GM18868 (cell line): ENCODE data around the gene SLC35F3.
"Not testable (repeated sequence)": the region's sequence is repeated elsewhere in the genome, so short reads cannot be mapped to it uniquely, and the experiment has no call there.

Experiments
- ATAC-seq: cut with Tn5 transposase; IDR thresholded peaks from one replicate; pipeline ENCODE4 v1.9.1; 2021; ENCODE audit warnings: mild to moderate bottlenecking, moderate library complexity; ENCODE audit not compliant: unreplicated experiment

SLC35F3 gene

GRCh38 chr1:234240680-234241079 is 336.2 kb downstream of the SLC35F3 start:
- no peak for ATAC-seq

- no peak for ATAC-seq
Measured at GRCh38 chr1:234241941-234242490, 337.5 kb downstream of the SLC35F3 start.

GRCh38 chr1:234243521-234244260 is 339.2 kb downstream of the SLC35F3 start:
- ATAC-seq: no peak

- peak; percentile 32 for ATAC-seq
Measured at GRCh38 chr1:234244482-234244881, 340.0 kb downstream of the SLC35F3 start.

GRCh38 chr1:234246638-234247116 is 342.2 kb downstream of the SLC35F3 start:
- ATAC-seq: peak; percentile 87

GRCh38 chr1:234247746-234248145 is 343.3 kb downstream of the SLC35F3 start:
- ATAC-seq: not testable (repeated sequence)

- ATAC-seq: no peak
Measured at GRCh38 chr1:234250747-234251146, 346.3 kb downstream of the SLC35F3 start.

- ATAC-seq: peak; percentile 67
Measured at GRCh38 chr1:234253732-234254131, 349.3 kb downstream of the SLC35F3 start.

- ATAC-seq: no peak
Measured at GRCh38 chr1:234256359-234256758, 351.9 kb downstream of the SLC35F3 start.

GRCh38 chr1:234258071-234258470 is 353.6 kb downstream of the SLC35F3 start:
- no peak for ATAC-seq

GRCh38 chr1:234260578-234260977 is 356.1 kb downstream of the SLC35F3 start:
- ATAC-seq: no peak

- ATAC-seq: no peak
Measured at GRCh38 chr1:234261545-234261944, 357.1 kb downstream of the SLC35F3 start.

- ATAC-seq: no peak
Measured at GRCh38 chr1:234262007-234262753, 357.7 kb downstream of the SLC35F3 start.

GRCh38 chr1:234262754-234263105 is 358.3 kb downstream of the SLC35F3 start:
- ATAC-seq: no peak

- ATAC-seq: no peak
Measured at GRCh38 chr1:234264832-234265231, 360.4 kb downstream of the SLC35F3 start.

GRCh38 chr1:234265321-234265720 is 360.8 kb downstream of the SLC35F3 start:
- ATAC-seq: no peak

- ATAC-seq: no peak
Measured at GRCh38 chr1:234265861-234266260, 361.4 kb downstream of the SLC35F3 start.

- ATAC-seq: no peak
Measured at GRCh38 chr1:234270093-234270492, 365.6 kb downstream of the SLC35F3 start.

- ATAC-seq: no peak
Measured at GRCh38 chr1:234270581-234271242, 366.2 kb downstream of the SLC35F3 start.

GRCh38 chr1:234271243-234271606 is 366.7 kb downstream of the SLC35F3 start:
- ATAC-seq: peak; percentile 95

GRCh38 chr1:234272656-234273312 is 368.3 kb downstream of the SLC35F3 start:
- ATAC-seq: no peak
